OCI-LY7 (cell line): ENCODE results near the gene DCLRE1B.

ENCODE experiments used
- CTCF ChIP-seq: fragments of 200-600 bp; sonication (generic); conservative IDR thresholded peaks from 2 replicates; pipeline ENCODE4 v1.5.1; 2014; ENCODE audit warnings: mild to moderate bottlenecking, antibody characterized with exemption, low read length, moderate library complexity, mixed read lengths
- EZH2phosphoT487 ChIP-seq: fragments of 200-600 bp; sonication (generic); IDR thresholded peaks from 2 replicates; pipeline ENCODE4 v1.6.1; 2018; ENCODE audit warnings: low read depth, borderline replicate concordance, mild to moderate bottlenecking, mixed run types, antibody characterized with exemption, low read length, moderate library complexity, mixed read lengths

- no peak for TF ChIP-seq CTCF
- TF ChIP-seq EZH2phosphoT487 = no peak
Observed at GRCh38 chr1:113943028-113943811, 38.1 kb downstream of the DCLRE1B start.
